Glutamatergic neuron (in vitro differentiated cells): ENCODE measurements around the gene TGFA. TPM values are rescaled to one million over a fixed set of nuclear protein-coding genes. Genes with fewer than 3 reads are reported as not detected.

ENCODE experiments used
- DNase-seq: peaks from one replicate; pipeline ENCODE4 v3.0.0; 2022
- H3K27ac Mint-ChIP-seq: one replicate; pipeline ENCODE4 v1.8.0; 2020; ENCODE audit warnings: mild to moderate bottlenecking, mixed read lengths, inconsistent platforms; ENCODE audit not compliant: unreplicated experiment
- H3K27me3 Mint-ChIP-seq: one replicate; pipeline ENCODE4 v1.8.0; 2020; ENCODE audit warnings: mild to moderate bottlenecking, moderate library complexity, mixed read lengths, inconsistent platforms; ENCODE audit not compliant: unreplicated experiment
- H3K36me3 Mint-ChIP-seq: one replicate; pipeline ENCODE4 v1.8.0; 2020; ENCODE audit warnings: mild to moderate bottlenecking, mixed read lengths, inconsistent platforms; ENCODE audit not compliant: unreplicated experiment
- H3K4me1 Mint-ChIP-seq: one replicate; pipeline ENCODE4 v1.8.0; 2020; ENCODE audit warnings: mild to moderate bottlenecking, low read depth, mixed read lengths, inconsistent platforms; ENCODE audit not compliant: unreplicated experiment
- H3K4me3 Mint-ChIP-seq: one replicate; pipeline ENCODE4 v1.8.0; 2020; ENCODE audit warnings: mild to moderate bottlenecking, mixed read lengths, inconsistent platforms; ENCODE audit not compliant: unreplicated experiment
- H3K9me3 Mint-ChIP-seq: one replicate; pipeline ENCODE4 v1.8.0; 2020; ENCODE audit warnings: mild to moderate bottlenecking, moderate library complexity, mixed read lengths, inconsistent platforms; ENCODE audit not compliant: unreplicated experiment
- CTCF ChIP-seq: fragments of 200-600 bp; sonication (generic); IDR thresholded peaks from one replicate; pipeline ENCODE4 v1.5.0; 2021; ENCODE audit not compliant: partially characterized antibody, unreplicated experiment
- total RNA-seq: library from RNA; stranded (reverse); fragmentation: NEBNext Ultra II Directional; extraction: Animal tissue kit (Norgen Biotek cat#: 25700); gene quantifications from one replicate; pipeline ENCODE4 v1.2.1, GENCODE V29; 2021; ENCODE audit not compliant: unreplicated experiment

The TGFA gene
- total RNA-seq, 1 donor from 2014 or later: 4.7 TPM

GRCh38 chr2:70526126-70526525 lies 27.5 kb downstream of the TGFA start:
- Mint-ChIP-seq H3K4me1 (peaks cover 7% of the 10 kb centered on the region), H3K27me3 (peaks cover 5% of the 10 kb centered on the region), H3K36me3 (no peaks in the 10 kb centered on the region), H3K4me3 (no peak overlapping the region), H3K27ac (no peak overlapping the region), H3K9me3 (peaks cover 3% of the 10 kb centered on the region)
- no peak for TF ChIP-seq CTCF
- DNase-seq: no peak

- peaks cover 7% of the 10 kb centered on the region for H3K4me1 Mint-ChIP-seq
- no peaks in the 10 kb centered on the region for H3K36me3 Mint-ChIP-seq
- H3K27me3 Mint-ChIP-seq: peaks cover 5% of the 10 kb centered on the region
- no peak overlapping the region for H3K4me3 Mint-ChIP-seq
- no peak overlapping the region for H3K27ac Mint-ChIP-seq
- peaks cover 3% of the 10 kb centered on the region for H3K9me3 Mint-ChIP-seq
- no peak for DNase-seq
- TF ChIP-seq CTCF: no peak
Measured at GRCh38 chr2:70525032-70525431, 28.6 kb downstream of the TGFA start.

- Mint-ChIP-seq H3K27ac (no peak overlapping the region), H3K4me1 (peaks cover 7% of the 10 kb centered on the region), H3K27me3 (peaks cover 5% of the 10 kb centered on the region), H3K4me3 (no peak overlapping the region), H3K36me3 (no peaks in the 10 kb centered on the region), H3K9me3 (peaks cover under 1% of the 10 kb centered on the region)
- DNase-seq: no peak
- no peak for TF ChIP-seq CTCF
Measured at GRCh38 chr2:70523996-70524965, 29.3 kb downstream of the TGFA start.

- Mint-ChIP-seq H3K4me1 (peaks cover 7% of the 10 kb centered on the region), H3K36me3 (no peaks in the 10 kb centered on the region), H3K4me3 (no peak overlapping the region), H3K9me3 (no peaks in the 10 kb centered on the region), H3K27me3 (peaks cover 3% of the 10 kb centered on the region), H3K27ac (no peak overlapping the region)
- TF ChIP-seq CTCF: no peak
- DNase-seq: no peak
Measured at GRCh38 chr2:70523672-70523995, 30.0 kb downstream of the TGFA start.

GRCh38 chr2:70522627-70523026 lies 31.0 kb downstream of the TGFA start:
- DNase-seq: no peak
- Mint-ChIP-seq H3K9me3 (no peaks in the 10 kb centered on the region), H3K4me3 (no peak overlapping the region), H3K27me3 (no peaks in the 10 kb centered on the region), H3K27ac (no peak overlapping the region), H3K36me3 (no peaks in the 10 kb centered on the region), H3K4me1 (peaks cover 7% of the 10 kb centered on the region)
- no peak for TF ChIP-seq CTCF
